Measurements from ENCODE around the gene PFKL. TPM values are rescaled to one million over a fixed set of nuclear protein-coding genes. Genes with fewer than 3 reads are reported as not detected.

The PFKL gene
- polyA plus RNA-seq, 2 of the 4 experiments (the other 2 are of a cell fraction), result 23.2 to 38.7 TPM

DNA sequence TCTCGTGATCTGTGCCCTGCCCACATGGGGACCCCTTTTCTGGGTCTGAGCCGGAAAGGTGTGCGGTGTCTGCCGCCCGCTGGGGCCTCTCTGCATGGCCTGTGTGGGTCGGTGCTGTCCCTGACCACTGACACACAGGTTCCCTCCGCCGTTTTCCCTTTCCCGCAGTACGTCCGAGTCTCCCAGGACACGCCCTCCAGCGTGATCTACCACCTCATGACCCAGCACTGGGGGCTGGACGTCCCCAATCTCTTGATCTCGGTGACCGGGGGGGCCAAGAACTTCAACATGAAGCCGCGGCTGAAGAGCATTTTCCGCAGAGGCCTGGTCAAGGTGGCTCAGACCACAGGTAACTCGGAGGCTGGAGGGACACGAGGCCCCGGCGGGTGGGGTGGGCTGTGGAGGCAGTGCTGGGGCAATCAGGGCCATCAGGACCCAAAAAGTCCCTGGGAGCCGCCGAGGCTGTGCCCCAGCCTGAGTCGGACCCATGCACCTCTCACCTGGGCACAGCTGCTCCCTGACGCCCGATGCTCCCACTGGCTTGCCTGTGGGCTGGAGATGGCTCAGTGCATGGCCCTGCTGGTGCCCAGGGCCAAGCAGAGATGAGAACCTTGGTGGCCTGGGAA is 66.8 kb downstream of the PFKL start:
- ChIA-PET POLR2A (no interaction called here), CTCF (no interaction called here)
- no peak for DNase-seq (ENCODE audit: low read depth in 1 of 2, low spot score in 1 of 2)
- H3K9me3 ChIP-seq, result no peaks in the 10 kb centered on the region
- 49% methylated on average over 17 of the region's 28 CpGs for WGBS (ENCODE audit: missing lambda C conversion rate)
- no peak for FAIRE-seq
- H3K4me2 ChIP-seq, result no peak overlapping the region
- no peak overlapping the region for H3K27ac ChIP-seq
- ATAC-seq, result no peak
- peaks cover 4% of the 10 kb centered on the region; the same call in 1 of the 3 replicates for H3K4me1 ChIP-seq
- TF ChIP-seq FOSB (CRISPR knock-in tag; IDR thresholded peaks at IDR 0.05) (no peak), CTCF (IDR thresholded peaks at IDR 0.05) (no peak), CBX8 (IDR thresholded peaks at IDR 0.05) (no peak), SMC3 (IDR thresholded peaks at IDR 0.05) (no peak)
- TF ChIP-seq, protein P1, sequence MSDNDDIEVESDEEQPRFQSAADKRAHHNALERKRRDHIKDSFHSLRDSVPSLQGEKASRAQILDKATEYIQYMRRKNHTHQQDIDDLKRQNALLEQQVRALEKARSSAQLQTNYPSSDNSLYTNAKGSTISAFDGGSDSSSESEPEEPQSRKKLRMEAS (IDR thresholded peaks at IDR 0.05), result no peak
- no peak overlapping the region for H3K4me3 ChIP-seq

DNA sequence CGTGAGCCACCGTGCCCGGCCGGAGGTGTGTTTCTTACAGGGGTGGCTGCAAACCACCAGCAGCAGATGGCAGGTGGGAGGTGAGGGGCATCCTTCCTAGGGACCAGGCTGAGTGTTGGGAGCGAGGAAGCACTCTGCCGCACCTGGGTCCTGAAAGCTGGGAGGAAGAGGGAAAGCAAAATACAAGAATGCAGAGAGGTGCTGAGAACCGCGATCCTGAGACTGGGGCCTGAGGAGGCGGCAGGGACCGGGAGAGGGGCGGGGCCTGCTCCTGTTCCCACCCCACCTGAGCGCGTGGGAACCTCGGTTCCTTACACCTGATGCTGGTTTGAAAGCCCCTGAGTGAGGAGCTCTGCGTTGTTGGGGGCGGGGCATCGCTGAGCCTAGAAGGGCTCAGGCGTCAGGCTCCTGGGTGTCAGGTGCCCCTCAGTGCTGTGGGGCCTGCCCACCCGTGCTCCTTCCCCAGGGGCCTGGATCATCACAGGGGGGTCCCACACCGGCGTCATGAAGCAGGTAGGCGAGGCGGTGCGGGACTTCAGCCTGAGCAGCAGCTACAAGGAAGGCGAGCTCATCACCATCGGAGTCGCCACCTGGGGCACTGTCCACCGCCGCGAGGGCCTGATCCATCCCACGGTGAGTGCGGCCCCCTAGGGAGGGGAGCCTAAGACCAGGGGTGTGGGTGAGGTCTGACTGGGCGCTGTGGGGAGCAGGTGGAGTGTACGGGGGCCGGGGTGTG is 69.0 kb downstream of the PFKL start:
- no peak for FAIRE-seq
- H3K4me3 ChIP-seq, result no peak overlapping the region; the same call in 2 of the 3 replicates
- peak; percentile 69 to 75; a peak in 5 of 6 replicates for ATAC-seq
- ChIA-PET CTCF (interaction anchor here (0.8 to 1.0 kb wide), 2 partner anchors 60 to 86 kb away, joined by 3 read pairs; partner anchors contain the start of gene LRRC3), POLR2A (no interaction called here)
- H3K4me1 ChIP-seq, result peaks cover 4% of the 10 kb centered on the region; the same call in 1 of the 3 replicates
- H3K9me3 ChIP-seq, result no peaks in the 10 kb centered on the region
- peak overlapping the region; percentile 58 for H3K4me2 ChIP-seq
- TF ChIP-seq ZSCAN20 (CRISPR knock-in tag; IDR thresholded peaks at IDR 0.05) (no peak), HOXB5 (CRISPR knock-in tag; IDR thresholded peaks at IDR 0.05) (no peak), ZNF302 (CRISPR knock-in tag; IDR thresholded peaks at IDR 0.05) (no peak), KDM1A (IDR thresholded peaks at IDR 0.05; ENCODE audit: low read depth) (no peak), ZC3H11A (IDR thresholded peaks at IDR 0.05) (no peak), EP300 (IDR thresholded peaks at IDR 0.05) (no peak), TP53 (CRISPR knock-in tag; IDR thresholded peaks at IDR 0.05) (no peak), HES2 (IDR thresholded peaks at IDR 0.05) (no peak)
- peak in 1 of 2 experiments; percentile 21 for DNase-seq (ENCODE audit: low read depth in 1 of 2, low spot score in 1 of 2)
- 62% methylated on average over 10 of the region's 35 CpGs for WGBS (ENCODE audit: missing lambda C conversion rate)
- no peak overlapping the region for H3K27ac ChIP-seq

DNA sequence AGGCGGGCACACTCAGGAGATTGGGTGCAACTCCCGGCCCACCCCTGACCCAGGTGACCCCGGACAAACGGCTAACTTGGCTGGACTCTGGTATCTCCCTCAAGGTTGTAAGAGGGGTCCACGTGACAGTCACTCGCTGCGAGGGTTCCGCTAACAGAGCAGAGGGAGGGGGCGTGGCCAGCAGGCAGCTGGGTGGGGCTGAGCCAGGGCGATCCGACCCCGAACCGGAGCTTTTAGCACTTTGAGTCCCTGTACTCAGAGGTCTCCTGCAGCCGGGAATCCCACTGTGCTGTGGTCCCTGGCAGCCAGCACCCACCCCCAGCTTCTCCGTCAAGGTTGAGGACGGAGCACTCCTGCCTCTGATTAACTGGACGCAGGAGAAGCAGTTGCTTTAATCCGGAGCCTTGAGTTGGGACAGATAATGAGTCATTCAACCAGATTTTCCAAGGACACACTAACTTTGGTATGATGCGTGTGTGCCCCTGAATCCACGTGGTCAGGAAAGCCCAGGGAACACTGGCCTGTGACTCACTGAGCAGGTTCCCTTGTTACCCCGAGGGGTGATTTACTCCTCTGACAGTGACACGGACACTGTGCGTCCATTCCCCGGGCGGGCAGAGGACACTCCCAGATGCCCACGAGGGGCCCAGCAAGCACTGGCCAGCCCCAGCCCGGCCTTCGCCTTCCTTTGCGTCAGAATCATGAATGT is 70.3 kb downstream of the PFKL start:
- ATAC-seq (peak; percentile 59 to 74), FAIRE-seq (no peak), DNase-seq (ENCODE audit: low read depth in 1 of 2, low spot score in 1 of 2) (peak; percentile 24 to 52)
- Histone ChIP-seq H3K27ac (no peak overlapping the region), H3K9me3 (no peaks in the 10 kb centered on the region), H3K4me3 (peak overlapping the region; percentile 28; the same call in 2 of the 3 replicates), H3K4me2 (peak overlapping the region; percentile 71), H3K4me1 (peaks cover 4% of the 10 kb centered on the region; the same call in 1 of the 3 replicates)
- ChIA-PET CTCF (no interaction called here), POLR2A (no interaction called here)
- TF ChIP-seq HMGXB4 (CRISPR knock-in tag; IDR thresholded peaks at IDR 0.05; ENCODE audit: borderline replicate concordance), result no peak
- TF ChIP-seq RARB (CRISPR knock-in tag; IDR thresholded peaks at IDR 0.05), result no peak
- TF ChIP-seq HOXB5 (CRISPR knock-in tag; IDR thresholded peaks at IDR 0.05), result no peak
- TF ChIP-seq FOSL2 (IDR thresholded peaks at IDR 0.05), result no peak
- peak; percentile 26; the same call in 1 of the 2 replicates for TF ChIP-seq FOSL2 (CRISPR knock-in tag; IDR thresholded peaks at IDR 0.05)
- TF ChIP-seq, protein P2, sequence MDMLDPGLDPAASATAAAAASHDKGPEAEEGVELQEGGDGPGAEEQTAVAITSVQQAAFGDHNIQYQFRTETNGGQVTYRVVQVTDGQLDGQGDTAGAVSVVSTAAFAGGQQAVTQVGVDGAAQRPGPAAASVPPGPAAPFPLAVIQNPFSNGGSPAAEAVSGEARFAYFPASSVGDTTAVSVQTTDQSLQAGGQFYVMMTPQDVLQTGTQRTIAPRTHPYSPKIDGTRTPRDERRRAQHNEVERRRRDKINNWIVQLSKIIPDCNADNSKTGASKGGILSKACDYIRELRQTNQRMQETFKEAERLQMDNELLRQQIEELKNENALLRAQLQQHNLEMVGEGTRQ (IDR thresholded peaks at IDR 0.05), result 0 out of 2 replicates have a peak, but pooled peaks have one; percentile 10
- 17% methylated on average over 14 of the region's 29 CpGs for WGBS (ENCODE audit: missing lambda C conversion rate)
